ENCODE results near the gene NAT9.

Gene NAT9

GRCh38 chr17:74731347-74731605 is 44.9 kb downstream of the NAT9 start:
- no peaks in the 10 kb centered on the region for H3K27me3 ChIP-seq (ENCODE audit: low read depth, low read length)

DNA sequence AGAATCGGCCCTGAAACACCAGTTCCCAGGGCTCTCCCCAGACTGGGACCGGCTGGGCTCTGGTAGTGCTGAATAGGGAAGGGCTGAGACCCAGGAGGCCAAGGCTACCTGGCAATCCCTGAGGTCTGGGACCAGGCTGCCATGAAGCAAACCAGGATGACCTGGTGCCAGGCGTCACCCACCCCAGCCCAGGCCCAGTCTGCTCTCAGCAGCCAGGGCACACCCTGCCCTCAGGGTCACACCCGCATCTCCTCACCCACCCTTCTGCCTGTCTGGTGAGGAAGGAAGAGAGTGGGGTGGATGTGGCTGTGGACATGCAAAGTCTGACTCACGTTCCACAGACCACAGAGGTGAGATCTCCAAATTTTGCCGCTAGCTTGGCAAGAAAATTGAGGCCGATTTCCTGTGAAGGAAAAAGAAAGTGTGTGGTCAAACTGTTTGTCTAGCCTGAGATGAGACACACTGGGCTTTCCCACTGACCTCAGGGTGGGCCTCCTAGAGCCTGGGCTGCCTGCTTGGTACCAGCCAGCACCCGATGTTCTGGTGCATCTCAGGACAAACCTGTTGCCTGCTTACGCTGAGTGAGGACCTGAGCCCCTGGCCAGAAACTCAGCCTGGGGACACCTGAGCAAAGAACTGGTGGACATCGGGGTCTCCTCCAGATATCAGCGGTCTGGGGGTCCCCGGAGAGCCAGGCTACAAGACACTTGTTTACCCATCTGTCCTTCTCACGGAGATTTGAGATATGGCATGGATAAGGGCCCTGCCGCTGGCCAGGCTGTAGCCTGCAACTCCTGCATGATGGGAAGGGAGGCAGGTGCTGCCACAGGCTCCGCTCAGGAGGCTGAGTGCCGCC is 45.4 kb downstream of the NAT9 start:
- no peak overlapping the region for H3K4me3 ChIP-seq (ENCODE audit: low read depth in 1 of 2, low read length in 2 of 2)
- H3K27me3 ChIP-seq (ENCODE audit: low read depth, low read length) = no peaks in the 10 kb centered on the region
- H3K9me3 ChIP-seq (ENCODE audit: control insufficient read depth in 1 of 2, low read length in 2 of 2) = no peaks in the 10 kb centered on the region
- no peaks in the 10 kb centered on the region for H3K36me3 ChIP-seq (ENCODE audit: control insufficient read depth in 1 of 2, insufficient read depth in 2 of 2, low read length in 2 of 2)
- no peak overlapping the region for H3K27ac ChIP-seq (ENCODE audit: low read length)
- no peaks in the 10 kb centered on the region for H3K4me1 ChIP-seq (ENCODE audit: control insufficient read depth in 1 of 2, insufficient read depth in 2 of 2, low read length in 2 of 2)

More at GRCh38 chr17:74731347-74731605, 44.9 kb downstream of the NAT9 start:
- H3K9me3 ChIP-seq (ENCODE audit: control insufficient read depth in 1 of 2, low read length in 2 of 2) = no peaks in the 10 kb centered on the region
- H3K4me3 ChIP-seq (ENCODE audit: low read depth in 1 of 2, low read length in 2 of 2) = no peak overlapping the region
- H3K4me1 ChIP-seq (ENCODE audit: control insufficient read depth in 1 of 2, insufficient read depth in 2 of 2, low read length in 2 of 2) = peaks cover 0 to under 1% of the 10 kb centered on the region in 2 donors
- no peak overlapping the region for H3K27ac ChIP-seq (ENCODE audit: low read length)
- no peaks in the 10 kb centered on the region for H3K36me3 ChIP-seq (ENCODE audit: control insufficient read depth in 1 of 2, insufficient read depth in 2 of 2, low read length in 2 of 2)

- no peak overlapping the region for H3K4me3 ChIP-seq (ENCODE audit: low read depth in 1 of 2, low read length in 2 of 2)
- H3K36me3 ChIP-seq (ENCODE audit: control insufficient read depth in 1 of 2, insufficient read depth in 2 of 2, low read length in 2 of 2) = no peaks in the 10 kb centered on the region
- no peaks in the 10 kb centered on the region for H3K27me3 ChIP-seq (ENCODE audit: low read depth, low read length)
- H3K9me3 ChIP-seq (ENCODE audit: control insufficient read depth in 1 of 2, low read length in 2 of 2) = no peaks in the 10 kb centered on the region
- no peaks in the 10 kb centered on the region for H3K4me1 ChIP-seq (ENCODE audit: control insufficient read depth in 1 of 2, insufficient read depth in 2 of 2, low read length in 2 of 2)
- no peak overlapping the region for H3K27ac ChIP-seq (ENCODE audit: low read length)
Observed at GRCh38 chr17:74729866-74730265, 46.3 kb downstream of the NAT9 start.

DNA sequence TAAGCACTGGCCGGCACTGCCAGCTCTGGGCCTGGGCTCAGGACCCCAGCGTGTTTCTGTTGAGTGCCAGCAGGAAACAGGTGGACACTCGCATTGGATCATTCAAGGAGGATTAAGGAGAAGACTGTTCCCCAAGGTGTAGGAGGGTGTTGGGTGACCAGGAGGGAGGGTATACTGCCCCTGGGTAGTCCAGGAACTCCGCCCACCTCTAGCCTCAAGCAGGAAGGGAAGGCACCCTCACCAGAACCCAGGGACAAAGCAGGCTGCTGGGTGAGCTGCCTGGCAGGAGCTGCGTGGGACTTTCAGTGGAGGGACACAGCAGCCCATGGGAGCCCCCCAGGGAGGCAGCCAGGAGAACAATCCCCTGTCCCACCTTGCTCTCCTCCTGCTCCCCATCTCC is 46.8 kb downstream of the NAT9 start:
- no peak overlapping the region for H3K4me3 ChIP-seq (ENCODE audit: low read depth in 1 of 2, low read length in 2 of 2)
- no peaks in the 10 kb centered on the region for H3K27me3 ChIP-seq (ENCODE audit: low read depth, low read length)
- H3K36me3 ChIP-seq (ENCODE audit: control insufficient read depth in 1 of 2, insufficient read depth in 2 of 2, low read length in 2 of 2) = no peaks in the 10 kb centered on the region
- no peaks in the 10 kb centered on the region for H3K4me1 ChIP-seq (ENCODE audit: control insufficient read depth in 1 of 2, insufficient read depth in 2 of 2, low read length in 2 of 2)
- no peaks in the 10 kb centered on the region for H3K9me3 ChIP-seq (ENCODE audit: control insufficient read depth in 1 of 2, low read length in 2 of 2)
- no peak overlapping the region for H3K27ac ChIP-seq (ENCODE audit: low read length)

DNA sequence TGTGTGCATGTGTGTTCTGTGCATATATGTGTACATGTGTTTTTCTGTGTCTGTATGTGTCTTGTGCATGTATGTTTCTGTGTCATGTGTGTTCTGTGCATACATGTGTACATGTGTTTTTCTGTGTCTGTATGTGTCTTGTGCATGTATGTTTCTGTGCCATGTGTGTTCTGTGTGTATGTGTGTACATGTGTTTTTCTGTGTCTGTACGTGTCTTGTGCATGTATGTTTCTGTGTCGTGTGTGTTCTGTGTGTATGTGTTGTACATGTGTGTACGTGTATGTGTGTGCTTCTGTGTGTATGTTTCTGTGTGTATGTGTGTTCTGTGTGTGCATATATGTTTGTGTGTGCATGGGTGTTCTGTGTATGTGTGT is 47.5 kb downstream of the NAT9 start:
- Histone ChIP-seq H3K27me3 (ENCODE audit: low read depth, low read length) (no peaks in the 10 kb centered on the region), H3K27ac (ENCODE audit: low read length) (no peak overlapping the region), H3K9me3 (ENCODE audit: control insufficient read depth in 1 of 2, low read length in 2 of 2) (no peaks in the 10 kb centered on the region), H3K36me3 (ENCODE audit: control insufficient read depth in 1 of 2, insufficient read depth in 2 of 2, low read length in 2 of 2) (no peaks in the 10 kb centered on the region), H3K4me3 (ENCODE audit: low read depth in 1 of 2, low read length in 2 of 2) (no peak overlapping the region), H3K4me1 (ENCODE audit: control insufficient read depth in 1 of 2, insufficient read depth in 2 of 2, low read length in 2 of 2) (no peaks in the 10 kb centered on the region)

DNA sequence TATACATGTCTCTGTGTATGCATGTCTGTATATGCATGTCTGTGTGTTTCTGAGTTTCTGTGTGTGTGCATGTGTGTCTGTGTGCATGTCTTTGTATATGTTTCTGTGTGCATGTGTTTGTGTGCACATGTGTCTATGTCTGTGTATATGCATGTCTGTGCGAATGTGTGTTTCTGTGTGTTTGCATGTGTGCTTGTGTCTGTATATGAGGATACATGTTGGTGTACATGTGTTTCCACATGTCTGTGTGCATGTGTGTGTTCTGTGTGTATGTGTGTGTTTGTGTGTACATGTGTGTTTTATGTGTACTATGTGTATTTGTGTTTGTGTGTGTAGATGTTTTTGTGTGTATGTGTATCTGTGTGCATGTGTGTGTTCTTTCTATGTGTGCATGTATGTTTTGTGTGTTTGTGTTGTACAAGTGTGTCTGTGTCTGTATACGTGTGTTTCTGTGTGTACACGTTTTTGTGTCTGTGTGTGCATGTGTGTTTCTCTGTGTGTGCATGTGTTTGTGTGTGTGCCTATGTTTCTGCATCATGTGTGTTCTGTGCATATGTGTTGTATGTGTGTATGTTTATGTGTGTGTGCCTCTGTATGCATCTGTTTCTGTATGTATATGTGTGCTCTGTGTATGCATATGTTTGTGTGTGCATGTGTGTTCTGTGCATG is 48.0 kb downstream of the NAT9 start:
- Histone ChIP-seq H3K27me3 (ENCODE audit: low read depth, low read length) (no peaks in the 10 kb centered on the region), H3K4me3 (ENCODE audit: low read depth in 1 of 2, low read length in 2 of 2) (no peak overlapping the region), H3K4me1 (ENCODE audit: control insufficient read depth in 1 of 2, insufficient read depth in 2 of 2, low read length in 2 of 2) (no peaks in the 10 kb centered on the region), H3K36me3 (ENCODE audit: control insufficient read depth in 1 of 2, insufficient read depth in 2 of 2, low read length in 2 of 2) (no peaks in the 10 kb centered on the region), H3K27ac (ENCODE audit: low read length) (no peak overlapping the region), H3K9me3 (ENCODE audit: control insufficient read depth in 1 of 2, low read length in 2 of 2) (no peaks in the 10 kb centered on the region)

DNA sequence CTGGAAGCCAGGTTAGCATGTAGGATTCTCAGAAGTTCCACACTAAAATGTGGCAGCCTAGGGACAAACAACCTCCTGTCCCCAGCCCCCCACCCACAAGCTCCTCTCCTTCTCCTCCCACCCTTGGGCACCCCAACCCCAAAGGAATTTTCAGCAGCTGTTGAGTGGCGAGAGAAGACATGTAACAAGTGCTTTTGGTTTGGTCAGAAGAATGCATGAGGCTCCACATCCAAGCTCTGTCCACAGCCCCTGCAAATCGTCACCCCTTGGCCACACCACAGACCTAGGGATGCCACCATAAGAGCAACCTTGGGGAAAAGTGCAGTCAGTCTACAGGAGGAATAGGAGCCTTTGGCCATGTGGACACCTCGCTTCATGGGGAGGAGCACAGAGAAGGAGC is 51.0 kb downstream of the NAT9 start:
- no peak overlapping the region for H3K27ac ChIP-seq (ENCODE audit: low read length)
- no peaks in the 10 kb centered on the region for H3K27me3 ChIP-seq (ENCODE audit: low read depth, low read length)
- no peaks in the 10 kb centered on the region for H3K36me3 ChIP-seq (ENCODE audit: control insufficient read depth in 1 of 2, insufficient read depth in 2 of 2, low read length in 2 of 2)
- H3K4me3 ChIP-seq (ENCODE audit: low read depth in 1 of 2, low read length in 2 of 2) = no peak overlapping the region
- no peaks in the 10 kb centered on the region for H3K9me3 ChIP-seq (ENCODE audit: control insufficient read depth in 1 of 2, low read length in 2 of 2)
- H3K4me1 ChIP-seq (ENCODE audit: control insufficient read depth in 1 of 2, insufficient read depth in 2 of 2, low read length in 2 of 2) = no peaks in the 10 kb centered on the region

- H3K36me3 ChIP-seq (ENCODE audit: control insufficient read depth in 1 of 2, insufficient read depth in 2 of 2, low read length in 2 of 2) = no peaks in the 10 kb centered on the region
- H3K4me1 ChIP-seq (ENCODE audit: control insufficient read depth in 1 of 2, insufficient read depth in 2 of 2, low read length in 2 of 2) = no peaks in the 10 kb centered on the region
- no peaks in the 10 kb centered on the region for H3K9me3 ChIP-seq (ENCODE audit: control insufficient read depth in 1 of 2, low read length in 2 of 2)
- H3K27me3 ChIP-seq (ENCODE audit: low read depth, low read length) = no peaks in the 10 kb centered on the region
- no peak overlapping the region for H3K4me3 ChIP-seq (ENCODE audit: low read depth in 1 of 2, low read length in 2 of 2)
- H3K27ac ChIP-seq (ENCODE audit: low read length) = no peak overlapping the region
Observed at GRCh38 chr17:74723891-74724290, 52.3 kb downstream of the NAT9 start.

DNA sequence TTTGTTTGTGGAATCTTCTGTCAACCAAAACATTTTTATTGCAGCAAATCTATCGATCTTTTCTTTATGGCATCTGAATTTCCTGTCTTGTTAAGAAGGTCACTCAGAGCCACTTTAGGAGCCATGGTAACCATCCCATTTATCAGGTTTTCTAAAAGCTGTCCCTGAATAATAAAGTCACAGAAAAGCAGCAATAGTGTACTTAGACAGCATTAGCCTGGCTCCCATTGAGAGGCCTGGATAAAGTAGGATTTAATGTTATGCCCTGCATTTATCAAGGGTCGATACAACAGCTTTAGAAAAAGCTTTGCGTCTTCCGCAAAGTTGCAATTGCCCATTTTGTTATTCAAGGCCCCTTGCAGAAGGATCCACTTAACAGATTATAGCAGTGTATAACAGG is 53.4 kb downstream of the NAT9 start:
- Histone ChIP-seq H3K27me3 (ENCODE audit: low read depth, low read length) (no peaks in the 10 kb centered on the region), H3K9me3 (ENCODE audit: control insufficient read depth in 1 of 2, low read length in 2 of 2) (no peaks in the 10 kb centered on the region), H3K36me3 (ENCODE audit: control insufficient read depth in 1 of 2, insufficient read depth in 2 of 2, low read length in 2 of 2) (no peaks in the 10 kb centered on the region), H3K4me3 (ENCODE audit: low read depth in 1 of 2, low read length in 2 of 2) (no peak overlapping the region), H3K4me1 (ENCODE audit: control insufficient read depth in 1 of 2, insufficient read depth in 2 of 2, low read length in 2 of 2) (no peaks in the 10 kb centered on the region), H3K27ac (ENCODE audit: low read length) (no peak overlapping the region)

All from muscle layer of duodenum (tissue), 2 donors.